ENCODE measurements around the gene NIT2.

The NIT2 gene

DNA sequence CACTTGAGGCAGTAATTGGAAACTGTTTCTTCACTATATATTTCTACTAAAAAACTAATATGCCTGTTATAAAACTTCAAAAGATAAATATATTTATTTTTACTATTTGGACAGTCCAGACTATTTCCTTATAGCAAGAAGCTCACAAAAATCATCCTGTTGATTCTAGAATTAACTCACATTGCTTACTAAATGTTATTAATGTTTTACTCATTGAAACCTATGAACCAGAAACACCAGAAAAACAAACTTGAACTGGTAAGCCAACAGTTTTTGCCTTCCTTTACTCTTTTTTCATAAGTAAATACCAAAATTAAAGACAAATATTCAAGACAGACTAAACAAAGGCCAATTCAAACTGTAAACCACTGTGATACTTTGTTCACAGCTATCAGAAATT is 40.0 kb downstream of the NIT2 start:
- TF ChIP-seq NFIC (IDR thresholded peaks at IDR 0.05) = no peak

DNA sequence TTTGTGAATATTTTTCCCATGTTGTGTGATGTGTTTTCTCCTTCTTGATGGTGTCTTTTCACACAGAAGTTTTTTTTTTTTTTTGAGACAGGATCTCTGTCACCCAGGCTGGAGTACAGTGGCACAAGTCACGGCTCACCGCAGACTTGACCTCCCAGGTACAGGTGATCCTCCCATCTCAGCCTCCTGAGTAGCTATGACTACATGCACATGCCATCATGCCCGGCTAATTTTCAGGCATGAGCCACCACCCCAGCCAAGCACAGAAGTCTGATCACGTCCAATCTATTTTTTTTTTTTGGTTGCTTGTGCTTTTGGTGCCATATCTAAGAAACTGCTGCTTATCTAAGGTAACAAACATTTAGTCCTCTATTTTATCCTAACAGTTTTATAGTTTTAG is 41.7 kb downstream of the NIT2 start:
- TF ChIP-seq NFIC (IDR thresholded peaks at IDR 0.05) (no peak), YY1 (IDR thresholded peaks at IDR 0.05; ENCODE audit: low read depth) (no peak), EP300 (IDR thresholded peaks at IDR 0.05; ENCODE audit: borderline replicate concordance) (no peak), TCF12 (IDR thresholded peaks at IDR 0.05; ENCODE audit: low read depth) (no peak), TEAD4 (IDR thresholded peaks at IDR 0.05) (no peak), CEBPB (IDR thresholded peaks at IDR 0.05) (no peak), TAF1 (IDR thresholded peaks at IDR 0.05; ENCODE audit: low read depth) (no peak), FOXM1 (IDR thresholded peaks at IDR 0.05; ENCODE audit: borderline replicate concordance, low read depth) (no peak), EGR1 (IDR thresholded peaks at IDR 0.05) (no peak), ZBTB7A (IDR thresholded peaks at IDR 0.05; ENCODE audit: low read depth) (no peak), RAD21 (IDR thresholded peaks at IDR 0.05; ENCODE audit: low read depth) (no peak), CREB1 (IDR thresholded peaks at IDR 0.05; ENCODE audit: low read depth) (no peak)
- TF ChIP-seq, protein P1, sequence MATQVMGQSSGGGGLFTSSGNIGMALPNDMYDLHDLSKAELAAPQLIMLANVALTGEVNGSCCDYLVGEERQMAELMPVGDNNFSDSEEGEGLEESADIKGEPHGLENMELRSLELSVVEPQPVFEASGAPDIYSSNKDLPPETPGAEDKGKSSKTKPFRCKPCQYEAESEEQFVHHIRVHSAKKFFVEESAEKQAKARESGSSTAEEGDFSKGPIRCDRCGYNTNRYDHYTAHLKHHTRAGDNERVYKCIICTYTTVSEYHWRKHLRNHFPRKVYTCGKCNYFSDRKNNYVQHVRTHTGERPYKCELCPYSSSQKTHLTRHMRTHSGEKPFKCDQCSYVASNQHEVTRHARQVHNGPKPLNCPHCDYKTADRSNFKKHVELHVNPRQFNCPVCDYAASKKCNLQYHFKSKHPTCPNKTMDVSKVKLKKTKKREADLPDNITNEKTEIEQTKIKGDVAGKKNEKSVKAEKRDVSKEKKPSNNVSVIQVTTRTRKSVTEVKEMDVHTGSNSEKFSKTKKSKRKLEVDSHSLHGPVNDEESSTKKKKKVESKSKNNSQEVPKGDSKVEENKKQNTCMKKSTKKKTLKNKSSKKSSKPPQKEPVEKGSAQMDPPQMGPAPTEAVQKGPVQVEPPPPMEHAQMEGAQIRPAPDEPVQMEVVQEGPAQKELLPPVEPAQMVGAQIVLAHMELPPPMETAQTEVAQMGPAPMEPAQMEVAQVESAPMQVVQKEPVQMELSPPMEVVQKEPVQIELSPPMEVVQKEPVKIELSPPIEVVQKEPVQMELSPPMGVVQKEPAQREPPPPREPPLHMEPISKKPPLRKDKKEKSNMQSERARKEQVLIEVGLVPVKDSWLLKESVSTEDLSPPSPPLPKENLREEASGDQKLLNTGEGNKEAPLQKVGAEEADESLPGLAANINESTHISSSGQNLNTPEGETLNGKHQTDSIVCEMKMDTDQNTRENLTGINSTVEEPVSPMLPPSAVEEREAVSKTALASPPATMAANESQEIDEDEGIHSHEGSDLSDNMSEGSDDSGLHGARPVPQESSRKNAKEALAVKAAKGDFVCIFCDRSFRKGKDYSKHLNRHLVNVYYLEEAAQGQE (IDR thresholded peaks at IDR 0.05; ENCODE audit: low read depth) = no peak
- TF ChIP-seq, protein P2, sequence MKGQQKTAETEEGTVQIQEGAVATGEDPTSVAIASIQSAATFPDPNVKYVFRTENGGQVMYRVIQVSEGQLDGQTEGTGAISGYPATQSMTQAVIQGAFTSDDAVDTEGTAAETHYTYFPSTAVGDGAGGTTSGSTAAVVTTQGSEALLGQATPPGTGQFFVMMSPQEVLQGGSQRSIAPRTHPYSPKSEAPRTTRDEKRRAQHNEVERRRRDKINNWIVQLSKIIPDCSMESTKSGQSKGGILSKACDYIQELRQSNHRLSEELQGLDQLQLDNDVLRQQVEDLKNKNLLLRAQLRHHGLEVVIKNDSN (IDR thresholded peaks at IDR 0.05) = no peak
- TF ChIP-seq, protein P3, sequence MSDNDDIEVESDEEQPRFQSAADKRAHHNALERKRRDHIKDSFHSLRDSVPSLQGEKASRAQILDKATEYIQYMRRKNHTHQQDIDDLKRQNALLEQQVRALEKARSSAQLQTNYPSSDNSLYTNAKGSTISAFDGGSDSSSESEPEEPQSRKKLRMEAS (IDR thresholded peaks at IDR 0.05) = no peak

DNA sequence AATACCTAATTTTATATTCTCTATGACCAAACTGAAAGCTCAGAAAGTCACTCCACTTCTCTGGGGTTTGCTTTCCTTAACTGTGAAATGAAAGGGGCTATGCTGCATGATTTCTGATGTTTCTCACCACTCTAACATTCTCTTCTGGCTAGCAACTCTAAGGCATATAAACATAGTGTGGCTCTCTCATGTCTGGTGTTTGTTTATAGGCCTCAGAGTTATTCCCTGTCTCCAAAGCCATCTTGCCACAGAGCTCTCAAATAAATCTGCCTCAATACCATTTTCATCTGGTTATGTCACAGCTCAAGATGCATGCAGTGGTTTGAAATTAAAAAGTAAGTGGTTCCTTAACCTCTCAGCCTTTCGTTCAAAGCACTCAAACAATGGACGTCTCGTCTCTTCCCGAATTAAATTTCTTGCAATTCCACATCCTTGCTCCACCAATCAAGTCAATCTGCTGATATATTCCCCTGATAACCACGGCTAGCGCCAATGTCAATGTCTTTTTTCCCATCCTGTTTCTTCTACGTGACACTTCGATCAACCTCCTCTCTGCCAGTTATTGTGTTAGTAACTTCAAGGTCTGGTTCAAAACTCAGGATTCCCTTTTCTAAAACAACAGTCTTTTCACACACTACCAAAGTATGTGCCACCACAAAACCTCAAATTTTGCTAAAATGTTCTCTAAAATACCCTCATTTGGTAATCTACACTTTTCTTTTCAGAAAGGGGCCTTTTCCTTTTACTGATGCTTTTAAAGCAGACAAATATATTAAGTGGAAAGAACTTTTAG is 50.4 kb downstream of the NIT2 start:
- TF ChIP-seq, protein P2 (IDR thresholded peaks at IDR 0.05) = no peak
- TF ChIP-seq NFIC (IDR thresholded peaks at IDR 0.05) (no peak), TCF12 (IDR thresholded peaks at IDR 0.05; ENCODE audit: low read depth) (no peak), FOXM1 (IDR thresholded peaks at IDR 0.05; ENCODE audit: borderline replicate concordance, low read depth) (no peak), EGR1 (IDR thresholded peaks at IDR 0.05) (no peak), ZBTB7A (IDR thresholded peaks at IDR 0.05; ENCODE audit: low read depth) (no peak), RAD21 (IDR thresholded peaks at IDR 0.05; ENCODE audit: low read depth) (no peak), EP300 (IDR thresholded peaks at IDR 0.05; ENCODE audit: borderline replicate concordance) (no peak), YY1 (IDR thresholded peaks at IDR 0.05; ENCODE audit: low read depth) (no peak), TEAD4 (IDR thresholded peaks at IDR 0.05) (no peak), TAF1 (IDR thresholded peaks at IDR 0.05; ENCODE audit: low read depth) (no peak), CREB1 (IDR thresholded peaks at IDR 0.05; ENCODE audit: low read depth) (no peak), CEBPB (IDR thresholded peaks at IDR 0.05) (no peak)
- TF ChIP-seq, protein P1 (IDR thresholded peaks at IDR 0.05; ENCODE audit: low read depth) = no peak

DNA sequence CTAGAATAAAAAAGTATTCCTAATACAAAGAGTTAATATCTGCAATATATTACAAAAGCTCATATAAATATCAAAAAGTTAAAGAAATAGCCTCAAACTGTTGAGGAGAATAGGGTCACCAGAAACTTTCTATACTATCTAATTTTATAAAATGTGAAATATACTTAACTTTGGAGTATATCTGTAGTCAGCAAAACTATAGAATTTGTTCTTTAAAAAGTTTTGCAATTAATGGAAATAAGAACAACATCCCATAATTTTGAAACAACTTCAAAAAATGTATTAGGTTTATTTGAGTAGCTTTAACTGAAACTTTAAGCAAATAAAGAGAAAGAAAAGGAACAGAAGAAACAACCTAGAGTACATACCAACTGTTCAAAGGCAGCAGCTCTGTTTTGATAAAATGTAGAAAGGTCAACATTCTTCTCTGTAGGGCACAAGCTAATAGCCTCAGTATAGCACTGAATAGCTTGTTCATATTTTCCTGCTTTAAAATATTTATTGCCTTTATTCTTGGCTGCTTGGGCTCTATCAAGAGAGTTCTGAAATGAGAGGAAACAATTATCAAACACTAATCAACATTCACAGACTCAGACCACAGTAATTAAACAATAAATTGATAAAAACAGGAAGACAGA is 52.0 kb downstream of the NIT2 start:
- TF ChIP-seq TAF1 (IDR thresholded peaks at IDR 0.05; ENCODE audit: low read depth) (no peak), YY1 (IDR thresholded peaks at IDR 0.05; ENCODE audit: low read depth) (no peak), EP300 (IDR thresholded peaks at IDR 0.05; ENCODE audit: borderline replicate concordance) (no peak), RAD21 (IDR thresholded peaks at IDR 0.05; ENCODE audit: low read depth) (no peak), NFIC (IDR thresholded peaks at IDR 0.05) (no peak), ZBTB7A (IDR thresholded peaks at IDR 0.05; ENCODE audit: low read depth) (no peak), CREB1 (IDR thresholded peaks at IDR 0.05; ENCODE audit: low read depth) (no peak), TCF12 (IDR thresholded peaks at IDR 0.05; ENCODE audit: low read depth) (no peak), EGR1 (IDR thresholded peaks at IDR 0.05) (no peak), CEBPB (IDR thresholded peaks at IDR 0.05) (no peak), FOXM1 (IDR thresholded peaks at IDR 0.05; ENCODE audit: borderline replicate concordance, low read depth) (no peak), TEAD4 (IDR thresholded peaks at IDR 0.05) (no peak)
- TF ChIP-seq, protein P3 (IDR thresholded peaks at IDR 0.05) = no peak
- TF ChIP-seq, protein P2 (IDR thresholded peaks at IDR 0.05) = no peak
- TF ChIP-seq, protein P1 (IDR thresholded peaks at IDR 0.05; ENCODE audit: low read depth) = no peak
